Memory B cell (primary cell): ENCODE results near the gene ARIH2.
"Not testable (repeated sequence)": the region's sequence is repeated elsewhere in the genome, so short reads cannot be mapped to it uniquely, and the experiment has no call there.

Experiments
- ATAC-seq: fragments of 150-1000 bp; cut with Tn5 transposase; 2 replicates; pipeline ENCODE4 v1.10.0; 2021; ENCODE audit warnings: low read depth, mild to moderate bottlenecking, moderate library complexity
- DNase-seq, 2 donors: peaks; one replicate each; pipeline ENCODE4 v3.0.0; 2022; ENCODE audit warnings: low spot score in 2 of 2
- H3K27ac Mint-ChIP-seq: one replicate; pipeline ENCODE4 v1.8.0; 2022; ENCODE audit warnings: mild to moderate bottlenecking, moderate library complexity, mixed read lengths
- H3K27me3 Mint-ChIP-seq: one replicate; pipeline ENCODE4 v1.8.0; 2022; ENCODE audit warnings: mixed read lengths
- H3K36me3 Mint-ChIP-seq: one replicate; pipeline ENCODE4 v1.8.0; 2022; ENCODE audit warnings: mild to moderate bottlenecking, mixed read lengths
- H3K4me1 Mint-ChIP-seq: one replicate; pipeline ENCODE4 v1.8.0; 2022; ENCODE audit warnings: mixed read lengths
- H3K4me3 Mint-ChIP-seq: one replicate; pipeline ENCODE4 v1.8.0; 2022; ENCODE audit warnings: mild to moderate bottlenecking, moderate library complexity, mixed read lengths
- H3K9me3 Mint-ChIP-seq: one replicate; pipeline ENCODE4 v1.8.0; 2022; ENCODE audit warnings: mixed read lengths

The ARIH2 gene

DNA sequence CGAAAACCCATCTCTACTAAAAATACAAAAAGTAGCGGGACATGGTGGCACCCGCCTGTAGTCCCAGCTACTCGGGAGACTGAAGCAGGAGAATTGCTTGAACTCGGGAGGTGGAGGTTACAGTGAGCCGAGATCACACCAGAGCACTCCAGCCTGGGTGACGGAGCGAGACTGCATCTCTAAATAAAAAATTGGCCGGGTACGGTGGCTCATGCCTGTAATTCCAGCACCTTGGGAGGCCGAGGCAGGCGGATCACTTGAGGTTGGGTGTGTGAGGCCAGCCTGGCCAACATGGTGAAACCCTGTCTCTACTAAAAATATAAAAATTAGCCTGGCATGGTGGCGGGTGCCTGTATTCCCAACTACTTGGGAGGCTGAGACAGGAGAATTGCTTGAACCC, 11.6 kb upstream of the ARIH2 start:
- ATAC-seq, H3K9me3 Mint-ChIP-seq, H3K4me3 Mint-ChIP-seq, H3K27ac Mint-ChIP-seq, DNase-seq, H3K36me3 Mint-ChIP-seq, H3K27me3 Mint-ChIP-seq, H3K4me1 Mint-ChIP-seq: not testable (repeated sequence)

DNA sequence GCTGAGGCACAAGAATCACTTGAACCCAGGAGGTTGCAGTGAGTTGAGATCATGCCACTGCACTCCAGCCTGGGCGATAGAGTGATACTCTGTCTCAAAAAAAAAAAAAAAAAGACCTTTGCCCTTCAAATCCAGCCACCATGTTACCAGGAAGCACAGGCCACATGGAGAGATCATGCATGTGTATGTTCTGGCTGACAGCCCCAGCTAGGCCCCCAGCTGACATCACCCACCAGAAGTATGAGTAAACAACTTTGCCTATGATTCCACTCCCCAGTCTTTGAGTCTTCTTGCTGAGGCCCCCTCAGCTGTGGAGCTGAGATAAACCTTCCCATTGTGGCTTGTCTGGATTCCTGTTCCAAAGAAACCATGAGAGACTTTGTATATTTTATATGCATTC, 3.3 kb upstream of the ARIH2 start:
- no peak overlapping the region for H3K27ac Mint-ChIP-seq
- no peaks in the 10 kb centered on the region for H3K36me3 Mint-ChIP-seq
- no peak for DNase-seq
- no peaks in the 10 kb centered on the region for H3K9me3 Mint-ChIP-seq
- no peak for ATAC-seq
- no peaks in the 10 kb centered on the region for H3K27me3 Mint-ChIP-seq
- H3K4me1 Mint-ChIP-seq: peaks cover 11% of the 10 kb centered on the region
- H3K4me3 Mint-ChIP-seq: no peak overlapping the region

DNA sequence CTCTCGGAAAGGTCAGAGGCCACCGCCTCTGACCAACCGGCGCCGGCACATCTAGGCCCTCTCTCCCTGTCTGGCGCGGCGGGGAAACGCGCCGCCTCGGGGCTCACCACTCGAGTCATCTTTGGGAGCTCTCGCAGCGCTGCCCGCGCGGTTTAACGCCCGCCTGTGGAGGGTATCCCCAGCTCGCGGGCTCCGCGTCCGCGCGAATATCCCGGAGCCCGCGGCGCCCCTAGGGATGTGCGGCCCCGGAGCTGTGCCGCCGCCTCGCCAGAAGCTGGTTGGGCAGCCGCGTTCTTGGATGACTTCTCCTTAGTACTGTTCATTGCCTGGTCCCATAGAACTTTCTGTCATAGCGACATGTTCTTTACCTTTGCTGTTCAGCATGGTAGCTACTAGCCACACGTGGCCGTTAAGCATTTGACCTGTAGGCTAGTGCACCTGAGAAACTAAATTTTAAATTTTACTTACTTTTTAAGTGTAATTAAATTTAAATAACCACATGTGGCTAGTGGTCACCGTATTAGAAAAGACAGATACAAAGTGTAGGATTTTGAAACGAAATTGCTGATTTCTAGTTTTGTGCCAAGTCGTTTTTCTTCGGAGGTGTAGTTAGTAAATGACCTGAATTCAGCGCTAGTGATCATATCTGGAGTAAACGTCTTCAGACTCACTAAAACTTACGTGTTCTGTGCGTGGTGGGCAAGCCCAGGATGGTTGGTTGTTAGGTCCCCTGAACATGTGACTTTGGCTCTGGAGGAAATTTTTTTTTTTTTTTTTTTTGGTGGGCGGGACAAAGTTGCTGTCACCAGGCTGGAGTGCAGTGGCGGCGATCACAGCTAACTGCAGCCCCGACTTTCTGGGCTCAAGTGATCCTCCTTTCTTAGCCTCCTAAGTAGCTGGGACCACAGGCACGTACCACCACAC, 835 bp downstream of the ARIH2 start:
- ATAC-seq (peak; percentile 23), DNase-seq (peak in 1 of 2 donors; percentile 43)
- peaks cover 4% of the 10 kb centered on the region for H3K36me3 Mint-ChIP-seq
- H3K27me3 Mint-ChIP-seq: no peaks in the 10 kb centered on the region
- peaks cover 17% of the 10 kb centered on the region for H3K4me1 Mint-ChIP-seq
- peak overlapping the region; percentile 97 for H3K27ac Mint-ChIP-seq
- H3K9me3 Mint-ChIP-seq: no peaks in the 10 kb centered on the region
- peak overlapping the region; percentile 91 for H3K4me3 Mint-ChIP-seq

DNA sequence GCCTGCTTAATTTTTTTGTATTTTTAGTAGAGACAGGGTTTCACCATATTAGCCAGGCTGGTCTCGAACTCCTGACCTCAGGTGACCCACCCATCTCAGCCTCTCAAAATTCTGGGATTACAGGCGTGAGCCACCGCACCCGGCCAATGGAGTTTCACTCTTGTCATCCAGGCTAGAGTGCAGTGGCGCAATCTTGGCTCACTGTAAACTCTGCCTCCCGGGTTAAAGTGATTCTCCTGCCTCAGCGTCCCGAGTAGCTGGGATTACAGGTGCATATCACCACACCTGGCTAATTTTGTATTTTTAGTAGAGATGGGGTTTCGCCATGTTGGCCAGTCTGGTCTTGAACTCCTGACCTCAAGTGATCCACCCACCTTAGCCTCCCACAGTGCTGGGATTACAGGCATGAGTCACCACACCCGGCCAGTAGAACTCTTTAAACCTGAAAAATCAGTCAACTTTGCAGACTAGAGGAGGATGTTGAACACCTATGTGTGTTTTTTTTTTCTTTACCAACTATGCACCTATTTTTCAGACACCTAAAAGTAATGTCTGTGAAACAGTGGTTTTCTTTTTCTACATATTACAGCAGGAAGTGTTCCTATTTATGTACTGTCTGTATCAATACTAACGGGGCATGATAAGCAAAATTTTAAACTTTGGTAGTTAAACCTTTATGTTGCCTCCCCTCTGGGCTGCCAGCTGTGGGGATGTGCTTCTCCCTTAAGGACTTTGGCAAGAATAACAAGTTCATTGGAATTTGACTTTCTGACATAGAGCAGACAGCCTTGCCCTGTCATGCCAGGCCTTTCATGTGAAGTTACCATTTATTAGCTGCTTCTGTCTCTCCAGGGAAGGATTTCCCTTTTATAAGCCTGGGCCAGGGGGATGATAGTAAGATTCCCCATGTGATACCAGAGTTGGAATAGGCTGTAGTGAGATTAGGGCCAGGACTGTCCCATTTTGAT, 8.1 kb downstream of the ARIH2 start:
- H3K27ac Mint-ChIP-seq: peak overlapping the region; percentile 67
- no peaks in the 10 kb centered on the region for H3K9me3 Mint-ChIP-seq
- peak overlapping the region; percentile 18 for H3K4me3 Mint-ChIP-seq
- ATAC-seq (no peak), DNase-seq (no peak)
- H3K36me3 Mint-ChIP-seq: peaks cover 28% of the 10 kb centered on the region
- H3K4me1 Mint-ChIP-seq: peaks cover 30% of the 10 kb centered on the region
- no peaks in the 10 kb centered on the region for H3K27me3 Mint-ChIP-seq

DNA sequence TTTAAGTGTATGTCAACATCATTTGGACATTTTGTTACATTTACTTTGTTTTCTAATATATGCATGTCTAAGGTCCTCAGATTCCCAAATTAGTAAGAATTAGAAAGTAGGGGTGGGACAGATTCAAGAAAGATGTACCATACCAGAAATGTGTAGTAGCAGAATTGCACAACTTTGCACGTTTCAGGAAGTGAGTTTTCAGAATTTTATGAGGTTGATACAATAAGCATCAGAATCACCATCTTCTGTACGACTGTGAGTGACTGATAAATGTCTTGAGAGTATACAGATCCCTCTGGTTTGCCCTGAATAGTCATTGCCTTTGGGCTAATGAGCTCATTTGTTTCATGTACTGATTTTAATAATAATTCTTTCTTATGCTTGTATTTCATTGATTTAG, 9.3 kb downstream of the ARIH2 start:
- Mint-ChIP-seq H3K27ac (no peak overlapping the region), H3K36me3 (peaks cover 36% of the 10 kb centered on the region), H3K4me1 (peaks cover 34% of the 10 kb centered on the region), H3K4me3 (no peak overlapping the region), H3K9me3 (no peaks in the 10 kb centered on the region), H3K27me3 (no peaks in the 10 kb centered on the region)
- no peak for DNase-seq
- no peak for ATAC-seq

DNA sequence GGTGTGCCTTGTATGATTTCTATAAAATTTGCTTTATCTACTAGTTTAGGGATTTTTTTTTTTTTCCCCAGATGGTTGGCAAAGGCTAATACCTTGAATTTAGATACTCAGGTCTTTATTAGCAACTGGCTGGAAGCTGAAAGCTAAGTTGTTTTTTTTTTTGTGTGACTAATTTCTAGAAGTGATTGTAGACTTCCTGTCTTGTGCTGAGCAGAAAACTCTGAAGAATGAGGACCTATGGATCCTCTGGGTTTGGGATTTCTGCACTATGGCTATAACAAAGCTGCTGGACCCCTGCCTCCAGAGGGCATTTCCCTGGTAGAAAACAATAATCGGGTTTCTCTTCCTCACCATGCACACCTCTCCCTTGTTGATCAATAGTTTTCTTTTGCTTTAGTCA, 10.0 kb downstream of the ARIH2 start:
- no peak for DNase-seq
- H3K27ac Mint-ChIP-seq: no peak overlapping the region
- H3K27me3 Mint-ChIP-seq: no peaks in the 10 kb centered on the region
- H3K4me1 Mint-ChIP-seq: peaks cover 35% of the 10 kb centered on the region
- H3K36me3 Mint-ChIP-seq: peaks cover 37% of the 10 kb centered on the region
- no peak for ATAC-seq
- H3K4me3 Mint-ChIP-seq: no peak overlapping the region
- no peaks in the 10 kb centered on the region for H3K9me3 Mint-ChIP-seq

DNA sequence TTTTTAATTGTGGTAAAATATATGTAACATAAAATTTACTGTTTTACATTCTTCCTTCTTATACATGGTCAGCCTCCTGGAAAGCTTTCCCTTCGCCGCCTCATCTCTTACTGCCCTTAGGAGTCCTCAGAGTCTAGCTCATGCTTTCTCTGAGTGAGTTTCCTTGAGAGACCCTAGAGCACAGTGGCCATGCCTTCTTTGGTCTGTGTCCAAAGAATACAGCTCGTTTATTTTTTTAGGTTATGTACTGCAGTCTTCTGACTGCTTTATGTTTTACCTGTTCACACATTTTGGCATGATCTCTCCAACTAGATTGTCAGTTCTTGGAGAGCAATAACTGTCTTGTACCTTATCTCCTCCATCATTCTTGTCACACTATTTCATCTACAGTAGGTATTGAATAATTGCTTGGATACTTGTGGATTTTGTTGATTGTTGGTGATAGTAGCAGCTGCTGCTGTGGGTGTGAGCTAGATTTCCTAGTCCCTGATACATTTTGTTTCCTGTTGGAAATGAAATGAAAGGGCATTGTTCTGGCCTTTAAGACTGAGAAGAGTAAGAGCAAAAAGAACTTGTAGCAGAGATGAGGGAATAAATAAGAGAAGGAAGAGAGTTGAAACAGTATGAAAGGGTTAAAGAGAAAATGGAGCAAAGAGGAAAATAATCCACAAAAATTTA, 10.9 kb downstream of the ARIH2 start:
- Mint-ChIP-seq H3K4me1 (peaks cover 38% of the 10 kb centered on the region), H3K36me3 (peaks cover 36% of the 10 kb centered on the region), H3K27ac (no peak overlapping the region), H3K4me3 (peak overlapping the region; percentile 1), H3K9me3 (no peaks in the 10 kb centered on the region), H3K27me3 (no peaks in the 10 kb centered on the region)
- no peak for ATAC-seq
- no peak for DNase-seq

DNA sequence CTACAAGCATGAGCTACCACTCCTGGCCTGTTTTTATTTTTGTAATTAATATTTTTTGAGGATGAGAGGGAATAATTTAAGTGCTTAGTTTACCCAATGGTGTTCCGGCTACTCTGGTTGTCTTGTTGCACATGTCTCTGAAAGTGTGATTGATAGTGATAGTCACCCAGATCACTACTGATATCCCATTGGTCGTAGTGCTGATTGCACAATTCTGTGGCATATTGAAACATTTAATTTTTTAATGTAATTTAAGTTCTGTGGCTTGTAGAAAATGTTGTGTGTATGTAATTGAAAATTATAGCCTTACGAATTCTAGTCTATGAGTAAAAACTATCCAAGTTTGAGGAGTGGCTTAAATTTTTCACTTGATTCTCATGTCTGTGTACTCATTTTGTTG, 11.9 kb downstream of the ARIH2 start:
- peaks cover 38% of the 10 kb centered on the region for H3K4me1 Mint-ChIP-seq
- no peaks in the 10 kb centered on the region for H3K27me3 Mint-ChIP-seq
- H3K4me3 Mint-ChIP-seq: no peak overlapping the region

DNA sequence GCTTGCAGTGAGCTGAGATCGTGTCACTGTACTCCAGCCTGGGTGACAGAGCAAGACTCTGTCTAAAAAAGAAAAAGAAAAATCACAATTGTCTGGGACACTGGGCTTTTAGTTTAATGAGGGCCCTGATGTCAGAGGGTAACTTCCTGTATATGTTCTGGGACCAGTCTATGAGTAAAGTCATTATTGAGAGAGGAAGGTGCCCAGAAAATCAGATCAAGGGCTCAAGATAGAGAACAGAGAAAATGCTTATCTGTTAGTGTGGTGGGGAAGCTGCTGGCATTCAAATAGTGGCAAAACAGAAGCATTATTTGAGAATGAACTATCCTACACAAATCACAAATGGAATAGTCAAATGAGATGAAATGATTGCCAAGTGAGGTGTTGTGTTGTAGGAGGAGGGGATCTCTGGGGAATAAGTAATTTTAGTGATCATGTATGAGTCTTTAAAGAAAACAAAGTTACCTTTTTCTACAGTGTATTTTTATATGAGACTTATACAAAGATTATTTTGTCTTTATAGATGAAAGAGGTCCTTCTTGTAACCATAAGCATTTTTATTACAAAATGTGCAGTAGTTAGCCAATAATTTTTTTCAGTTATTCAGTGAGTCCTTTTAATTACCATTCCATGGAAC, 13.4 kb downstream of the ARIH2 start:
- peaks cover 29% of the 10 kb centered on the region for H3K36me3 Mint-ChIP-seq
- H3K27ac Mint-ChIP-seq: peak overlapping the region; percentile 12
- no peak for ATAC-seq
- H3K4me3 Mint-ChIP-seq: no peak overlapping the region
- H3K9me3 Mint-ChIP-seq: no peaks in the 10 kb centered on the region
- H3K27me3 Mint-ChIP-seq: no peaks in the 10 kb centered on the region
- H3K4me1 Mint-ChIP-seq: peaks cover 30% of the 10 kb centered on the region
- no peak for DNase-seq

More for the DNA sequence above, 11.9 kb downstream of the ARIH2 start:
- no peak for DNase-seq
- Mint-ChIP-seq H3K36me3 (peaks cover 36% of the 10 kb centered on the region), H3K27ac (no peak overlapping the region), H3K9me3 (no peaks in the 10 kb centered on the region)
- ATAC-seq: no peak

DNA sequence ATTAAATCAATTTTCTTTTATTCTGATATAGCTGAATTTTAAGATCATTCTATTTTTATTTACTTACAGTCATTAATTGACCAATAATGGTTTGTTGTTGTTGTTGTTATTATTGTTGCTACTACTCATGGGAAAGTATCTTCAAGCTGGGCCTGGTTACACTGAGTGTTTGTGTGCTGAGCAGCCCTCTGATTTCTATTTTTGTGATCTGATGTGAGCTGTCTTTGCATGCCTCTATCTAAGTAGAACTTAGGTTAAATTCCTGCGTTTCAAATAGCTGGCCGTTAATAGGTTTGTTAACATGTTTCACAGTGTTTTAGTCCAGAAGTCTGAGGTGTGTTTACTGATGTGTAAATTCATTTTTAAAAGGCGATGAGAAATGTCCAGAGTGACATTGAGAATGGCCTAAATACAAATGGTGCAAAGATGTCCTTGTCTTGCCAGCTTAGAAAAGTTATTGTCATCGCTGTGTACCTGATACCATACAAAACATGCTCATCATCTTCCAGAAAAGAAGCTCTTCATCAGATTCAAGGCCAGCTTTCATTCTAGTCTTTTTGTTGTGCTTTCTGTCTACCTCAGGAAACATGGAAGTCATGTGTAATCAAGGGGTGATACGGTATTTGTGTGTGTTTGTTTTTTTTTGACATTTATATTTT, 15.8 kb downstream of the ARIH2 start:
- Mint-ChIP-seq H3K36me3 (peaks cover 24% of the 10 kb centered on the region), H3K27ac (no peak overlapping the region), H3K9me3 (no peaks in the 10 kb centered on the region), H3K4me1 (peaks cover 22% of the 10 kb centered on the region), H3K4me3 (no peak overlapping the region), H3K27me3 (no peaks in the 10 kb centered on the region)
- DNase-seq (no peak), ATAC-seq (no peak)

DNA sequence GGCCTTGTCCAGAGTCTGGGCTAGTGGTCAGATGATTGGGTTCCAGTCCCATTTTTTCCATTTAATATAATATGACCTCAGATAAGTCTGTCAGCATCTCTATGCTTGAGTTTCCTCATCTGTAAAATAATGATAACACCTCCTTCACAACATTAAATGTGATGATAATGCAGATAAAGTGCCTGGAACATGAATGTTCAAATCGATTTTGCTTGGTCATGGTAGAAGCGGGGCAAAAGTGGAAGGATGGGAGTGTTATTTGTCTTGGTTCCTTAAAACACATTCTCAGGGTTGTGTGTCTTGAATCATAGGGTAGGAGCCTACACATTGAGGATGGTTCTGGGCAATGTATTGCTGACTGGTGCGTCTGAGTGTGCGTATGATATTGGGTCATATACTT, 16.9 kb downstream of the ARIH2 start:
- peaks cover 16% of the 10 kb centered on the region for H3K4me1 Mint-ChIP-seq
- no peak overlapping the region for H3K27ac Mint-ChIP-seq
- H3K4me3 Mint-ChIP-seq: no peak overlapping the region
- ATAC-seq (no peak), DNase-seq (no peak)
- no peaks in the 10 kb centered on the region for H3K27me3 Mint-ChIP-seq
- H3K36me3 Mint-ChIP-seq: peaks cover 19% of the 10 kb centered on the region
- H3K9me3 Mint-ChIP-seq: no peaks in the 10 kb centered on the region

DNA sequence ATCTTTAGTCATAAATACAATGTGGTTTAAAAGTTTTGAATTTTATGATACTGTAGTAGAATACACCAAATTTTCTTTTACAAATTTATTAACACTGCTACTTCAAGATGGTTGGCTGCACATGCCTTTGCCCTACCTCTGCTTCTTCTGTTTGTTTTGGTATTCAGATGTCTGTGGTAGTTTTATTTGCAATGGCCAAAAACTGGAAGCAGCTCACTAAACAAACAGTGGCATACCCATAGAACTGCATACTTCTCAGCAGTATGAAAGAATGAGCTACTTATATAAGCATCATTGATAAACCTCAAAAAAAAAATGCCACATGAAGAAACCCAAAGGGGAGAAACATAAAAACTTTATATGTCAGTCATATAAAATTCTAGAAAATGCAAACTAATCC, 19.5 kb downstream of the ARIH2 start:
- Mint-ChIP-seq H3K36me3 (peaks cover 15% of the 10 kb centered on the region), H3K9me3 (no peaks in the 10 kb centered on the region), H3K4me1 (peaks cover 7% of the 10 kb centered on the region), H3K4me3 (no peak overlapping the region), H3K27me3 (no peaks in the 10 kb centered on the region), H3K27ac (peak overlapping the region; percentile 5)
- ATAC-seq (no peak), DNase-seq (no peak)

DNA sequence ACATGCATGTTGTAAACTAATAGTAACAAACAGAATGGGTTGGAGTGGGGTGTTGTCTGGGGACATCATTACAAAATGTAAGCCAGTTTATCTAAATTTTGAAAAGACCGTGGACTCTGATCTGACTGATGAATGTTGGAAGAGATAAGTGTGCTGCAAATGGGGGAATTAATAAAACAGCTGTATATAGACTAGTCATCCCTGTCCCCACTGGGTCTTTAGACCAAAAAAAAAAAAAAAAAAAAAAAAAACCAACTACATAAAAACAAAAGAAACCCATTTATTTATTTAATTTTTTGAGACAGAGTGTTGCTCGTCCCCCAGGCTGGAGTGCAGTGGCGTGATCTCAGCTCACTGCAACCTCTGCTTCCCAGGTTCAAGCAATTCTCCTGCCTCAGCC, 20.0 kb downstream of the ARIH2 start:
- Mint-ChIP-seq H3K4me1 (peaks cover 6% of the 10 kb centered on the region), H3K27me3 (no peaks in the 10 kb centered on the region), H3K36me3 (peaks cover 15% of the 10 kb centered on the region), H3K27ac (peak overlapping the region; percentile 5), H3K9me3 (no peaks in the 10 kb centered on the region), H3K4me3 (no peak overlapping the region)
- ATAC-seq (no peak), DNase-seq (no peak)
